OCI-LY7 (cell line): ENCODE measurements around the gene FAM171A1. TPM values are rescaled to one million over a fixed set of nuclear protein-coding genes. Genes with fewer than 3 reads are reported as not detected.

Experiments used
- BruUV-seq: library from RNA; stranded (reverse); fragments of 400-500 nt; replicated peaks from 2 replicates; lab custom pipeline; 2021; lab: Mats Ljungman, UMichigan
- CTCF ChIA-PET: fragments of 300-600 bp; sonication (Branson Sonifier 250); formaldehyde crosslinking; loops from one replicate; lab custom pipeline; 2022; ENCODE audit warnings: antibody characterized with exemption; ENCODE audit not compliant: unreplicated experiment; lab: Charles Lee
- POLR2A ChIA-PET: fragments of 300-600 bp; sonication (Branson Sonifier 250); formaldehyde crosslinking; loops from one replicate; lab custom pipeline; 2022; ENCODE audit warnings: antibody characterized with exemption; lab: Charles Lee
- DNase-seq: peaks from one replicate; pipeline ENCODE4 v3.0.0-alpha.2; 2015; ENCODE audit warnings: low spot score
- H2AFZ ChIP-seq: fragments of 200-600 bp; sonication (generic), shearing (Covaris generic); 2 replicates; pipeline ENCODE4 v1.6.1; 2014; ENCODE audit warnings: mild to moderate bottlenecking, antibody characterized with exemption, low read length, moderate library complexity
- H3K27ac ChIP-seq: fragments of 200-600 bp; sonication (generic); 2 replicates; pipeline ENCODE4 v1.5.1; 2014; ENCODE audit warnings: mixed run types, low read depth, mild to moderate bottlenecking, moderate library complexity, low read length, inconsistent platforms; ENCODE audit not compliant: poor library complexity, severe bottlenecking
- H3K36me3 ChIP-seq: fragments of 200-600 bp; sonication (generic); 2 replicates; pipeline ENCODE4 v1.6.1; 2014; ENCODE audit warnings: mild to moderate bottlenecking, antibody characterized with exemption, low read length, moderate library complexity, mixed read lengths; ENCODE audit not compliant: insufficient read depth
- H3K4me1 ChIP-seq: fragments of 200-600 bp; sonication (generic); 2 replicates; pipeline ENCODE4 v1.5.1; 2014; ENCODE audit warnings: mild to moderate bottlenecking, low read length; ENCODE audit not compliant: insufficient read depth, poor library complexity, severe bottlenecking
- H3K4me2 ChIP-seq: fragments of 200-600 bp; sonication (generic); 2 replicates; pipeline ENCODE4 v1.6.1; 2014; ENCODE audit warnings: mild to moderate bottlenecking, low read length
- H3K4me3 ChIP-seq: fragments of 200-600 bp; sonication (generic); 2 replicates; pipeline ENCODE4 v1.5.1; 2014; ENCODE audit warnings: mild to moderate bottlenecking, low read depth, low read length; ENCODE audit not compliant: poor library complexity, severe bottlenecking
- H3K79me2 ChIP-seq: fragments of 200-600 bp; sonication (generic); 2 replicates; pipeline ENCODE4 v1.6.1; 2016; ENCODE audit warnings: low read depth, mild to moderate bottlenecking, low read length, moderate library complexity, mixed read lengths; ENCODE audit not compliant: insufficient read depth
- H3K9me2 ChIP-seq: fragments of 200-600 bp; sonication (generic); 2 replicates; pipeline ENCODE4 v1.6.1; 2016; ENCODE audit warnings: mild to moderate bottlenecking, low read length, mixed read lengths; ENCODE audit not compliant: insufficient read depth
- H3K9me3 ChIP-seq: fragments of 200-600 bp; sonication (generic); 2 replicates; pipeline ENCODE4 v1.6.1; 2014; ENCODE audit warnings: mild to moderate bottlenecking, mixed run types, low read length, mixed read lengths
- H4K20me1 ChIP-seq: fragments of 200-600 bp; sonication (generic); 2 replicates; pipeline ENCODE4 v1.6.1; 2014; ENCODE audit warnings: mild to moderate bottlenecking, antibody characterized with exemption, low read length, moderate library complexity, mixed read lengths; ENCODE audit not compliant: insufficient read depth
- EZH2phosphoT487 ChIP-seq: fragments of 200-600 bp; sonication (generic); IDR thresholded peaks from 2 replicates; pipeline ENCODE4 v1.6.1; 2018; ENCODE audit warnings: low read depth, borderline replicate concordance, mild to moderate bottlenecking, mixed run types, antibody characterized with exemption, low read length, moderate library complexity, mixed read lengths
- intact Hi-C: fragments of 100-400 bp; cut with micrococcal nuclease; formaldehyde crosslinking; loops from one replicate; pipeline ENCODE4 v1.10.0; 2022; ENCODE audit not compliant: unreplicated experiment
- total RNA-seq, 2 experiments: library from RNA; depleted of rRNA in 1 of 2; stranded (reverse); fragments of >200 nt in 1 of 2; shearing (Covaris generic) in 1 of 2; gene quantifications; 2 replicates each; pipeline ENCODE4 v1.2.3, GENCODE V29; 2014 to 2022
- TF ChIP-seq, protein P1 (sequence below): fragments of 200-600 bp; sonication (generic); conservative IDR thresholded peaks from 2 replicates; pipeline ENCODE4 v1.5.1; 2014; ENCODE audit warnings: mild to moderate bottlenecking, antibody characterized with exemption, low read length, moderate library complexity, mixed read lengths

FAM171A1 gene
- total RNA-seq, 2 experiments from 2014 or later: not detected

DNA sequence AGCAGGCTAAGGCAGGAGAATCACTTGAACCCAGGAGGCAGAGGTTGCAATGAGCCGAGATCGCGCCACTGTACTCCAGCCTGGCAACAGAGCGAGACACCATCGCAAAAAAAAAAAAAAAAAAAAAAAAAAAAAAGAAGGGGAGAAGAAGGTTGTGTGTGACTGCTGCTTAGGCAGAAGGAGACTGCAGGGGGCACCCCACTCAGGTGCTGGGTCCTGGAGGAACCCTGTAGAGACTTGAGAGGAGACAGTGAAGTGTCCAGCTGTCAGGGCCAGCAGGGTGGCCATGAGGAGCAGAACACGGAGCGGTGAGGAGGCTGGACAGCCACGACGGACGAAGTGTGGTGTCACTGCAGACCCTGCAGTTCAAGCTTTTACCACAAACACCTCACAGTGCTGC, 103.6 kb downstream of the FAM171A1 start:
- TF ChIP-seq, protein P1, sequence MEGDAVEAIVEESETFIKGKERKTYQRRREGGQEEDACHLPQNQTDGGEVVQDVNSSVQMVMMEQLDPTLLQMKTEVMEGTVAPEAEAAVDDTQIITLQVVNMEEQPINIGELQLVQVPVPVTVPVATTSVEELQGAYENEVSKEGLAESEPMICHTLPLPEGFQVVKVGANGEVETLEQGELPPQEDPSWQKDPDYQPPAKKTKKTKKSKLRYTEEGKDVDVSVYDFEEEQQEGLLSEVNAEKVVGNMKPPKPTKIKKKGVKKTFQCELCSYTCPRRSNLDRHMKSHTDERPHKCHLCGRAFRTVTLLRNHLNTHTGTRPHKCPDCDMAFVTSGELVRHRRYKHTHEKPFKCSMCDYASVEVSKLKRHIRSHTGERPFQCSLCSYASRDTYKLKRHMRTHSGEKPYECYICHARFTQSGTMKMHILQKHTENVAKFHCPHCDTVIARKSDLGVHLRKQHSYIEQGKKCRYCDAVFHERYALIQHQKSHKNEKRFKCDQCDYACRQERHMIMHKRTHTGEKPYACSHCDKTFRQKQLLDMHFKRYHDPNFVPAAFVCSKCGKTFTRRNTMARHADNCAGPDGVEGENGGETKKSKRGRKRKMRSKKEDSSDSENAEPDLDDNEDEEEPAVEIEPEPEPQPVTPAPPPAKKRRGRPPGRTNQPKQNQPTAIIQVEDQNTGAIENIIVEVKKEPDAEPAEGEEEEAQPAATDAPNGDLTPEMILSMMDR: no peak
- no peak overlapping the region for H3K27ac ChIP-seq
- no peaks in the 10 kb centered on the region for H3K36me3 ChIP-seq
- intact Hi-C loops: no loop called here
- no peak overlapping the region for H3K4me3 ChIP-seq
- DNase-seq: no peak
- H3K4me1 ChIP-seq: no peaks in the 10 kb centered on the region
- H3K79me2 ChIP-seq: no peaks in the 10 kb centered on the region
- no TSS peak for BruUV-seq
- no peaks in the 10 kb centered on the region for H3K9me2 ChIP-seq
- H2AFZ ChIP-seq: no peak overlapping the region
- ChIA-PET POLR2A (no interaction called here), CTCF (no interaction called here)
- H3K4me2 ChIP-seq: no peak overlapping the region
- no peaks in the 10 kb centered on the region for H4K20me1 ChIP-seq
- no peaks in the 10 kb centered on the region for H3K9me3 ChIP-seq

DNA sequence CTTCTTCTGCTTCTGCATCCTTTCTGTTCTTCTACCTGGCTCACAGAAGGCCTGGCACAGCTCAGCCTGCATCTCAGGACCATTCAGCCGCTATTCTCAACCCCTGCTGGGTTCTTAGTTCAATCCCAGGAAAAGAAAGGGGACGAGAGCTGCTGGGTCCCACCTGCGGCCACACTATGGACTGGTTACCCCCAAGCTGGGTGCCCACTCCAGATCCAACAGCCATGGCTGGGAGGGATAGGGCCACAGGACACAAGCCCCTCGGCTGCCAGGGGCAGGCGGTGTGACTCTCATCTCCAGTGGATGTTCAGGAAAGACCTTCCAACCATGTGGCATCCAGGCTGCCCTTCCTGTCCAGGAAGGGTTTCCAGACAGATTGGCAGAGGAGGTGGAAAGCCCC, 105.0 kb downstream of the FAM171A1 start:
- H3K4me2 ChIP-seq: no peak overlapping the region
- H3K4me3 ChIP-seq: no peak overlapping the region
- DNase-seq: no peak
- H3K9me3 ChIP-seq: no peaks in the 10 kb centered on the region
- no TSS peak for BruUV-seq
- POLR2A ChIA-PET: interaction anchor here (0.7 to 1.6 kb wide), 2 partner anchors 16 to 29 kb away, joined by 3 to 8 read pairs; no protein-coding TSS in a partner anchor
- no peaks in the 10 kb centered on the region for H3K4me1 ChIP-seq
- no peaks in the 10 kb centered on the region for H3K9me2 ChIP-seq
- no peak overlapping the region for H2AFZ ChIP-seq
- intact Hi-C loops: no loop called here
- H3K36me3 ChIP-seq: no peaks in the 10 kb centered on the region
- H3K27ac ChIP-seq: no peak overlapping the region
- H4K20me1 ChIP-seq: no peaks in the 10 kb centered on the region
- CTCF ChIA-PET: no interaction called here
- no peak for TF ChIP-seq EZH2phosphoT487
- TF ChIP-seq, protein P1: no peak
- H3K79me2 ChIP-seq: no peaks in the 10 kb centered on the region

DNA sequence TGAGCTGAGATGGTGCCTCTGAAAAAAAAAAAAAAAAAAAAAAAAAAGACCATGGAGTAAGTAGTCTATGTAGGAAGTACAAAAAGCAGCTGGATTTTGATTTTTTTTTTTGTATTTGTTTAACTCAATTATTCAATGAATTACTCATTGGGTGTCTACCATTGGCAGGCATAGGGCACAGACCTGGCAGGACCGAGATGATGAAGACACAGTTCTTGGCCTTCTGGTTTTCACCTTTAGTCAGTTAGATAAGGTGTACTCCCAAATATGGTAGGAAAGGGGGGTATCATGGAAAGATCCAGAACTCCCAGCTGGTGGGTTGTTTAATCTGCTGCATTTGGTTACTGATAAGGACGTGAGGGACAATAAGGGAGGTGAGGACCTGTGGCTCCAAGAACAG, 105.5 kb downstream of the FAM171A1 start:
- H3K79me2 ChIP-seq: no peaks in the 10 kb centered on the region
- H3K36me3 ChIP-seq: no peaks in the 10 kb centered on the region
- H4K20me1 ChIP-seq: no peaks in the 10 kb centered on the region
- ChIA-PET POLR2A (interaction anchor here (0.6 to 1.6 kb wide), 3 partner anchors 16 to 64 kb away, joined by 3 to 8 read pairs (median 3); no protein-coding TSS in a partner anchor), CTCF (no interaction called here)
- no peak overlapping the region for H2AFZ ChIP-seq
- no peak overlapping the region for H3K4me3 ChIP-seq
- DNase-seq: no peak
- H3K4me1 ChIP-seq: no peaks in the 10 kb centered on the region
- H3K4me2 ChIP-seq: no peak overlapping the region
- no peaks in the 10 kb centered on the region for H3K9me2 ChIP-seq
- intact Hi-C loops: no loop called here
- no peaks in the 10 kb centered on the region for H3K9me3 ChIP-seq
- no peak overlapping the region for H3K27ac ChIP-seq
- BruUV-seq: no TSS peak
- no peak for TF ChIP-seq EZH2phosphoT487
- TF ChIP-seq, protein P1: no peak
